Activated gamma-delta T cell (primary cell): Measurements from ENCODE around the gene THRB.
"Not testable (repeated sequence)": the region's sequence is repeated elsewhere in the genome, so short reads cannot be mapped to it uniquely, and the experiment has no call there.

Experiments
- DNase-seq: peaks from one replicate; lab custom pipeline; 2025; lab: John Stamatoyannopoulos, UW

THRB gene

DNA sequence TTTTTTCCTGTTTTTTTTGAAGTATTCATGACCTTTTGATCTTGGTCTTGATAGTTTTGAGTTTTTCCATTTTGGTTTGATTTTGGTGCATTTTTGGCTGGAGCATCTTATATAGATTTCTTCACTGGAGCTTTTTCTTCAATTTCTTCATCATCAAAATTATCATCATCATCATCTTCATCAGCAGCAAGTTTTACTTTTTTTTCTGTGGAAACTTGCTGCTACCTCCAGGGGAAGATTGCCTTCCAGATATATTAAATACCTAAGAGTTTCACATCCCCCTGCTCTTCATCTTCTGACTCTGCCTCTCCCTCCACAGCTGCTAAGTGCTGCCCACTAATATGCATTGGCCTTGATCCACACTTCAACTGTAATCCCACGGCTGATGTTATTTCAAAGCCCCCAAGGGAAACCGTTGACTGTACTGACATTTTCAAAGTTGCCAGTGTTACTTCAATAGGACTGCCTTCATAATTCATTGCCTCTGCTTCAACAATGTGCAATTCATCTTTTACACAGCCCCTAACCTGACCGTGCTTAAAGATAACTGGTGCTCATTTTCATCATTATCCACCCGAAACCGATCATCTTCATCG lies 397.9 kb downstream of the THRB start:
- no peak for DNase-seq

DNA sequence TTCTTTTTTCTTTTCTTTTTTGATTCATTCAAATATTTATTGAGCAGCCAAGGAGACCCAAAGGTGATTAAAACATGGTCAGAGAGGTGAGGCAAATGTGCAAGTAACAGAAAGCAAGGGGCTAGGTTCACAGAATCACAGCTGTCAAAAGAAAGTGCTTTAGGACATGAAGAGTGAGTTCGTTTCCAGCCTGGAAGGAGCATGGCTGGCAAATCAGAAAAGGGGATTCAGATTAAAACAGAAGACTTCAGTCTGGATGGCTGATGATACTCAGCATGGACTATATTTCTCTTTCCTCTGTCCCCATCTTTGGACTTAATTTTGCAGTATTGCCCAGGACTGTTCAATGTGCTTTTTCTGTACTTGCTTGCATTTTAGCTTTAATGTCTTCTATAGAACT lies 398.4 kb downstream of the THRB start:
- DNase-seq = no peak

DNA sequence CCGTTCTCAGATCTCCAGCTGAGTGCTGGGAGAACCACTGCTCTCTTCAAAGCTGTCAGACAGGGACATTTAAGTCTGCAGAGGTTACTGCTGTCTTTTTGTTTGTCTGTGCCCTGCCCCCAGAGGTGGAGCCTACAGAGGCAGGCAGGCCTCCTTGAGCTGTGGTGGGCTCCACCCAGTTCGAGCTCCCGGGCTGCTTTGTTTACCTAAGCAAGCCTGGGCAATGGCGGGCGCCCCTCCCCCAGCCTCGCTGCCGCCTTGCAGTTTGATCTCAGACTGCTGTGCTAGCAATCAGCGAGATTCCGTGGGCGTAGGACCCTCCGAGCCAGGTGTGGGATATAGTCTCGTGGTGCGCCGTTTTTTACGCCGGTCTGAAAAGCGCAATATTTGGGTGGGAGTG lies 399.8 kb downstream of the THRB start:
- not testable (repeated sequence) for DNase-seq

DNA sequence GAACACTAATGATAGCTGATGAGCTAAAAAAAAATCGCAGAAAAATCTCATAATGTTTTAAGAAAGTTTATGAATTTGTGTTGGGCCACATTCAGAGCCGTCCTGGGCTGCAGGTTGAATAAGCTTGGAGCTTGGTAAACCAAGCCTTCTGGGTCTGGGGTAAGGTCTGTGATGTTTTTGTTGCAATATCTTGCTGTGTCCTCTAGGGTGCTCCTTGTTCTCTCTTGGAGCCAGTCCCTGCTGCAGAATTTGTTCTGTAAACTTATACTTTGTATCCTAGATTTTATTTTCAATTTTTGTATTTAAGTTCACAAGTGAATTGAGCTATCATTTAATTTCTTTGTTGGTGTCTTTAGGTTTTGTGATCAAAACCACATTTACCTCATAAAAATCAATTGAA lies 405.9 kb downstream of the THRB start:
- DNase-seq = no peak

DNA sequence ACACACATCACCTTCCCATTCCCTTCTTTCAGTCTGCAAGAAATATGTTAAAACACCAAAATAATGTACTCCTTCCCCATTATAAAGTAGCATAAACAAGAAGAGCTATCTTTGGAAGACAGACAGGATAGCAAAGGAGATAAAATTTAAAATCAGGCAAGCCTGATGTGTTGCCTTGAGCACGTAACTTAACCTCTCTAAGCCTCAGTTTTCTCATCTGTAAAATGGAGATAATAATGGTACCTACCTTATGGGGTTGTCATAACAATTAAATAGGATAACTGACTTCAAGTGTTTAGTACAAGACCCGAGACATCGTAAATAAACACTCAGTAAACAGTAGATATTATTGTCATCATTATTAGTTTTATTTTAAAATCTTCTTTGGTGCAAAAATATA lies 407.2 kb downstream of the THRB start:
- DNase-seq = no peak

DNA sequence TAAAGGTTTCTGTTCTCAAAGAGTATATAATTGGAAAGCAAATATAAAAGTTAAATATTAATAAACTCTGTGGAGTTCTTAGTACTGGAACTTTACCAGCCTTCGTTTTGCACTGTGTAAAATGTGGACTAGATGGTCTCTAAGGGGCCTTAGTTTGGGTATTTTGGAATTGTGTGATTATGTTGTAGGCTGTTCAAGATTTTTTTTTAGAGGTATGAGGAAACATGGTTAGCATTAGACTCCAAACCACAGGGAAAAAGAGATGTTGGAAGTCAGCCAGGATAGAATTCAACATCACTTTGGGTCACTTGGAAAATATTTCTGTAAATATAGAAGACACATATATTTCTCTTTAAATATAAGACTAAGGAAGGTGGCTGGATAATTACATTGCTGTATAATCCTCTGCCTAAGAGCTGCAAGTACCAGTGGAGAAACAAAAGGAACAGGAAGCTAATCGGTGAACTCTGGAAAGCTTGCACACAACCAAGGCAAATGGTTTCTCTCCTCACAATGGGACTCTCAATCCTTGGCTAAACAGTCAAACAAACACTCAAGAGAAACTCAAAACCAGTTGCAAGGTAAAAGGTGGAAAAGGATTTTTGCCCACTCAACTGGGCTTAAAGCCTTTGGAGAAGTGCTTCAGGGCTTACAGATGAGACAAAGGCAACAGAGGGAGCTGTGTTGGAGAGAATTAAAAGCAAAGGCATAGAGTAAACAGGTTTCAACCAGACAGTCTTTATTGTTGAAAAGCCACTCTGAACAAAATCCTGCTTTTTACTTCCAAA lies 407.8 kb downstream of the THRB start:
- DNase-seq = no peak

DNA sequence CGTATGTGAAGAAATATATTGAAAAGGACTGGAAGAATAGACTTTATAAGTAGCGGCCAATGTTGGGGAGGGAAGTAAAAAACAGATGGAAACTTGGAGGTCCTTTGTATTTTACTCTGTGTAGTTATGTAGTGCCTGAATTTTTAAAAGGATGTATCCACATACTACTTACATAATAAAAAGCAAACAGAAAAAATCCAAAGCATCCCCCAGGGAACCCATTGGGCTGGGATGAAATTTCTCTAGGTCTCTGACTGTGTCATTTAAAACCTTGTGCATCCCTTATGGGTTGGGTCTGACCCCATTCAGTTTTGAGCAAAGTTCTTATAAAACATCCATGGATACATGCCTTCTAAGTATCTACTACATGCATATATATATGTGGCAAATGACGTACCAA lies 408.4 kb downstream of the THRB start:
- no peak for DNase-seq

DNA sequence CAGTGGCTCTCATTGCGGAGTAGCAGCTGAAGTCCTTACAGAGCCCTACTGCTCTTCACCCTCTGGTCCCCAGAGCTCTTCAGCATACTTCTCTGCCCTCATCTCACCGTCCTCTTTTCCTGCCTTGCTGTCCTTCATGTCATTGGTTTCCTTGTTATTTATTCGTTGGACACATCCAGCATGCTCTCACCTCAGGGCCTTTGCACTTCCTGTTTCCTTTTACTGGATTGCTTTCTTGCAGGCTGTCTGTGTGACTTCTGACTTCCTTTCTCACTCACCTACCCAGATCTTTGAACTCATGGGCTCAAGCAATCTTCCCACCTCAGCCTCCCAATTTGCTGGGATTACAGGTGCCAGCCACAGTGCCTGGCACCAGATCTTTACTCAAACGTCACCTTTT lies 422.5 kb downstream of the THRB start:
- no peak for DNase-seq

DNA sequence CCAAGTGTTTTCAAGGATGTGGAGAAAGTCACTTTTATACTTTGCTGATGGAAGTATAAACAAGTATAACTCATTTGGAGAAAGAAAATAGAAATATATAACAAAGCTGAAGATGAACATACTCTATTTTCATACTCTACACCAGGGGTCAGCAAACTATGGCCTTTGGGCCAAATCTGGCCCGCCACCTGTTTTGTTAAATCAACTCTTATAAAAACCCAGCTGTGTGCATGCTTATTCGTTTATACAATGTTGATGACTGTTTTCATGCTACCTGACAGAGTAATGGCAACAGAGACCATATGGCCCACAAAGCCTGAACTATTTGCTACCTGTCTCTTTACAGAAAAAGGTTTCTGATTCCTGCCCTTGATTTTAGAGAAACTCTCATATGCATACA lies 425.6 kb downstream of the THRB start:
- no peak for DNase-seq

DNA sequence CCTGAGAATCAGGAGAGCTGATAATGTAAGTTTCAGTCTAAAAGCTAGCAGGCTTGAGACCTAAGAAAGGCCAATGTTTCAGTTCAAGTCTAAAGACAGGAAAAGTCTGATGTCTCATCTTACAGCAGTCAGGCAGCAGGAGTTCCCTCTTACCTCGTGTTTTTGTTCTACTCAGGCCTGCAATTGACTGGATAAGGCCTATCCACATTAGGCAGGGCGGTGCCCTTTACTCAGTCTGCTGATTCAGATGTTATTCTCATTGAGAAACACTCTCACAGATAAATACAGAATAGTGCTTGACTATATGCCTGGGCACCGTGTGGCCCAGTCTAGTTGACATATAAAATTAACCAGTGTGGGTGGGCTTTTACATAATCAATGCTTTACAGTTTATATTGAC lies 427.2 kb downstream of the THRB start:
- DNase-seq = no peak
